ENCODE measurements around the gene UBE2O.

DNA sequence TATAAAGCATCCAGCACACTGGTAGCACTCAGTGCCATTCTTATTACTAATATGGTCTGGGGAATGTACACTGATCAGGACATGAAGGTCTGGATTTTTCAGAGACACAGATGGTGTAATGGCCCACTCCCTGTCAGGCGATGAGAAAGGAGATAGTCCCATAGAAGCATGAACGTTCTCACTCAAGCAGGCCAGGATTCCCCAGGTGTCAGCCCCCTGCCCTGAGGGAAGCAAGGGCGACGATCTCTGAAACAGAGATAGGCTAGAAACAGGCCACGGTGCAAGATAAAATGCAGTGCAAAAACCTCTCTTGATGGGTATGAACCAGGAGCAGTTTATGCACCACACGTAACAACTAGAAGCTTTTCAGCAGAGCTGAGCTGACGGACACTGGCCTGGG is 109.8 kb downstream of the UBE2O start:
- TF ChIP-seq RAD21 (IDR thresholded peaks at IDR 0.05) (no peak), GABPA (IDR thresholded peaks at IDR 0.05 in 1 of 2, conservative IDR thresholded peaks at IDR 0.05 in 1 of 2) (no peak), EGR1 (IDR thresholded peaks at IDR 0.05; ENCODE audit: low read depth in 2 of 2) (no peak), MAX (IDR thresholded peaks at IDR 0.05) (no peak), JUND (IDR thresholded peaks at IDR 0.05) (no peak), RXRA (IDR thresholded peaks at IDR 0.05) (no peak), REST (IDR thresholded peaks at IDR 0.05) (no peak), TAF1 (conservative IDR thresholded peaks at IDR 0.05) (no peak), NR2F2 (IDR thresholded peaks at IDR 0.05) (no peak), HNF4G (IDR thresholded peaks at IDR 0.05) (no peak), SP1 (IDR thresholded peaks at IDR 0.05) (no peak)
- TF ChIP-seq, protein P1, sequence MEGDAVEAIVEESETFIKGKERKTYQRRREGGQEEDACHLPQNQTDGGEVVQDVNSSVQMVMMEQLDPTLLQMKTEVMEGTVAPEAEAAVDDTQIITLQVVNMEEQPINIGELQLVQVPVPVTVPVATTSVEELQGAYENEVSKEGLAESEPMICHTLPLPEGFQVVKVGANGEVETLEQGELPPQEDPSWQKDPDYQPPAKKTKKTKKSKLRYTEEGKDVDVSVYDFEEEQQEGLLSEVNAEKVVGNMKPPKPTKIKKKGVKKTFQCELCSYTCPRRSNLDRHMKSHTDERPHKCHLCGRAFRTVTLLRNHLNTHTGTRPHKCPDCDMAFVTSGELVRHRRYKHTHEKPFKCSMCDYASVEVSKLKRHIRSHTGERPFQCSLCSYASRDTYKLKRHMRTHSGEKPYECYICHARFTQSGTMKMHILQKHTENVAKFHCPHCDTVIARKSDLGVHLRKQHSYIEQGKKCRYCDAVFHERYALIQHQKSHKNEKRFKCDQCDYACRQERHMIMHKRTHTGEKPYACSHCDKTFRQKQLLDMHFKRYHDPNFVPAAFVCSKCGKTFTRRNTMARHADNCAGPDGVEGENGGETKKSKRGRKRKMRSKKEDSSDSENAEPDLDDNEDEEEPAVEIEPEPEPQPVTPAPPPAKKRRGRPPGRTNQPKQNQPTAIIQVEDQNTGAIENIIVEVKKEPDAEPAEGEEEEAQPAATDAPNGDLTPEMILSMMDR (IDR thresholded peaks at IDR 0.05; ENCODE audit: low read depth, low read length, missing input control) = no peak
- TF ChIP-seq, protein P2, sequence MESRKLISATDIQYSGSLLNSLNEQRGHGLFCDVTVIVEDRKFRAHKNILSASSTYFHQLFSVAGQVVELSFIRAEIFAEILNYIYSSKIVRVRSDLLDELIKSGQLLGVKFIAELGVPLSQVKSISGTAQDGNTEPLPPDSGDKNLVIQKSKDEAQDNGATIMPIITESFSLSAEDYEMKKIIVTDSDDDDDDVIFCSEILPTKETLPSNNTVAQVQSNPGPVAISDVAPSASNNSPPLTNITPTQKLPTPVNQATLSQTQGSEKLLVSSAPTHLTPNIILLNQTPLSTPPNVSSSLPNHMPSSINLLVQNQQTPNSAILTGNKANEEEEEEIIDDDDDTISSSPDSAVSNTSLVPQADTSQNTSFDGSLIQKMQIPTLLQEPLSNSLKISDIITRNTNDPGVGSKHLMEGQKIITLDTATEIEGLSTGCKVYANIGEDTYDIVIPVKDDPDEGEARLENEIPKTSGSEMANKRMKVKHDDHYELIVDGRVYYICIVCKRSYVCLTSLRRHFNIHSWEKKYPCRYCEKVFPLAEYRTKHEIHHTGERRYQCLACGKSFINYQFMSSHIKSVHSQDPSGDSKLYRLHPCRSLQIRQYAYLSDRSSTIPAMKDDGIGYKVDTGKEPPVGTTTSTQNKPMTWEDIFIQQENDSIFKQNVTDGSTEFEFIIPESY (IDR thresholded peaks at IDR 0.05) = no peak
- TF ChIP-seq, protein P3, sequence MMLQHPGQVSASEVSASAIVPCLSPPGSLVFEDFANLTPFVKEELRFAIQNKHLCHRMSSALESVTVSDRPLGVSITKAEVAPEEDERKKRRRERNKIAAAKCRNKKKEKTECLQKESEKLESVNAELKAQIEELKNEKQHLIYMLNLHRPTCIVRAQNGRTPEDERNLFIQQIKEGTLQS (IDR thresholded peaks at IDR 0.05) = no peak

Measured in liver (tissue), 3 donors.